Breast epithelium (tissue), 4 donors: ENCODE data around the gene POSTN. TPM values are rescaled to one million over a fixed set of nuclear protein-coding genes. Genes with fewer than 3 reads are reported as not detected.
A peak's percentile ranks its signal among the peaks of the same experiment; 100 is the strongest.

Source experiments
- DNase-seq, 2 donors: peaks; one replicate each; pipeline ENCODE4 v3.0.0-alpha.2; 2019; ENCODE audit warnings: low spot score in 2 of 2
- H3K27ac ChIP-seq, 2 donors: fragments of 200-600 bp; sonication (generic) in 1 of 2; one replicate each; pipeline ENCODE4 v1.5.1; 2016 to 2019; ENCODE audit warnings: mild to moderate bottlenecking in 1 of 2
- H3K27me3 ChIP-seq, 2 donors: fragments of 200-600 bp; sonication (generic) in 1 of 2; one replicate each; pipeline versions ENCODE4 v1.5.1 to v1.6.0; 2017 to 2019; ENCODE audit warnings: control low read depth in 1 of 2, mild to moderate bottlenecking in 1 of 2
- H3K36me3 ChIP-seq: fragments of 200-600 bp; one replicate; pipeline ENCODE4 v1.5.1; 2019
- H3K4me1 ChIP-seq, 2 donors: fragments of 200-600 bp; sonication (generic); one replicate each; pipeline ENCODE4 v1.5.1; 2016 to 2019; ENCODE audit warnings: control low read depth in 1 of 2
- H3K4me3 ChIP-seq, 3 donors: fragments of 200-600 bp; sonication (generic); 1 replicate in 2 of 3; 2 replicates in 1 of 3; pipeline ENCODE4 v1.5.1; 2016 to 2019; ENCODE audit warnings: mild to moderate bottlenecking in 3 of 3, moderate library complexity in 2 of 3
- H3K9me3 ChIP-seq, 2 donors: fragments of 200-600 bp; sonication (generic) in 1 of 2; one replicate each; pipeline ENCODE4 v1.5.1; 2016 to 2019; ENCODE audit warnings: control low read depth in 1 of 2
- POLR2A ChIP-seq: fragments of 450-650 bp; IDR thresholded peaks from one replicate; pipeline ENCODE4 v1.6.1; 2016; ENCODE audit warnings: antibody characterized with exemption, mild to moderate bottlenecking, moderate library complexity
- POLR2AphosphoS5 ChIP-seq, 3 donors: sonication (generic); formaldehyde crosslinking; IDR thresholded peaks; one replicate each; pipeline ENCODE4 v1.6.1; 2017; ENCODE audit warnings: antibody characterized with exemption in 3 of 3
- intact Hi-C: fragments of 100-400 bp; cut with DNase I; formaldehyde crosslinking; loops from one replicate; pipeline ENCODE4 v1.15.1; 2023; ENCODE audit warnings: low total_unique reads
- total RNA-seq, 3 donors: library from RNA; depleted of rRNA; stranded (reverse); fragments of >200 nt; gene quantifications; one replicate each; pipeline ENCODE4 v1.1.0, GENCODE V29; 2016
- TF ChIP-seq, protein P1 (sequence below), 3 donors: fragments of 450-650 bp; IDR thresholded peaks; one replicate each; pipeline ENCODE4 v1.5.1; 2016 to 2017; ENCODE audit warnings: antibody characterized with exemption in 3 of 3, mild to moderate bottlenecking in 3 of 3, moderate library complexity in 3 of 3

POSTN gene
- total RNA-seq, 3 donors from 2014 or later, result 20.1 to 30.8 (median 27.8) TPM

DNA sequence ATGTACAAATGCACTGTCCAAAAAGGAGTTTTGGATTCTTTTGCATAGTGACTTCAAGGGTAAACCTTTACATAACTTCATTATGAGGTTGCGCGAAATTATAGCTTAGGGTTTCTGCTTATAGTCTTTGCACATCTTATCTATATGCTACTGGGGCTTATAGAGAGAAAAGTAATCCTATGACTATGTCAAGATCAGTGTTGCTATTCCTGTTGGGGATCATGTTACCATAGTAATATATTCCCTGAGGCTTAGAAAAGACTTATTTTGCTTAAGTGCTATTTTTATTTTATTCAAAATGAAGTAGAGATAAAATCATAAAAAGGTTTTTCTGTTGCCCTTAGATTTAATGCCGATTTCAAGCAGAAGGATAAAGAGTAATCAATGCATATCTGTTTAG is 14.7 kb upstream of the POSTN start:
- Histone ChIP-seq H3K9me3 (no peaks in the 10 kb centered on the region), H3K27me3 (no peaks in the 10 kb centered on the region), H3K4me3 (no peak overlapping the region), H3K27ac (no peak overlapping the region), H3K36me3 (no peaks in the 10 kb centered on the region), H3K4me1 (no peaks in the 10 kb centered on the region)
- no peak for DNase-seq
- TF ChIP-seq, protein P1, sequence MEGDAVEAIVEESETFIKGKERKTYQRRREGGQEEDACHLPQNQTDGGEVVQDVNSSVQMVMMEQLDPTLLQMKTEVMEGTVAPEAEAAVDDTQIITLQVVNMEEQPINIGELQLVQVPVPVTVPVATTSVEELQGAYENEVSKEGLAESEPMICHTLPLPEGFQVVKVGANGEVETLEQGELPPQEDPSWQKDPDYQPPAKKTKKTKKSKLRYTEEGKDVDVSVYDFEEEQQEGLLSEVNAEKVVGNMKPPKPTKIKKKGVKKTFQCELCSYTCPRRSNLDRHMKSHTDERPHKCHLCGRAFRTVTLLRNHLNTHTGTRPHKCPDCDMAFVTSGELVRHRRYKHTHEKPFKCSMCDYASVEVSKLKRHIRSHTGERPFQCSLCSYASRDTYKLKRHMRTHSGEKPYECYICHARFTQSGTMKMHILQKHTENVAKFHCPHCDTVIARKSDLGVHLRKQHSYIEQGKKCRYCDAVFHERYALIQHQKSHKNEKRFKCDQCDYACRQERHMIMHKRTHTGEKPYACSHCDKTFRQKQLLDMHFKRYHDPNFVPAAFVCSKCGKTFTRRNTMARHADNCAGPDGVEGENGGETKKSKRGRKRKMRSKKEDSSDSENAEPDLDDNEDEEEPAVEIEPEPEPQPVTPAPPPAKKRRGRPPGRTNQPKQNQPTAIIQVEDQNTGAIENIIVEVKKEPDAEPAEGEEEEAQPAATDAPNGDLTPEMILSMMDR (IDR thresholded peaks at IDR 0.05), result no peak
- TF ChIP-seq POLR2A (no peak), POLR2AphosphoS5 (IDR thresholded peaks at IDR 0.05) (no peak)
- intact Hi-C loops, result no loop called here

DNA sequence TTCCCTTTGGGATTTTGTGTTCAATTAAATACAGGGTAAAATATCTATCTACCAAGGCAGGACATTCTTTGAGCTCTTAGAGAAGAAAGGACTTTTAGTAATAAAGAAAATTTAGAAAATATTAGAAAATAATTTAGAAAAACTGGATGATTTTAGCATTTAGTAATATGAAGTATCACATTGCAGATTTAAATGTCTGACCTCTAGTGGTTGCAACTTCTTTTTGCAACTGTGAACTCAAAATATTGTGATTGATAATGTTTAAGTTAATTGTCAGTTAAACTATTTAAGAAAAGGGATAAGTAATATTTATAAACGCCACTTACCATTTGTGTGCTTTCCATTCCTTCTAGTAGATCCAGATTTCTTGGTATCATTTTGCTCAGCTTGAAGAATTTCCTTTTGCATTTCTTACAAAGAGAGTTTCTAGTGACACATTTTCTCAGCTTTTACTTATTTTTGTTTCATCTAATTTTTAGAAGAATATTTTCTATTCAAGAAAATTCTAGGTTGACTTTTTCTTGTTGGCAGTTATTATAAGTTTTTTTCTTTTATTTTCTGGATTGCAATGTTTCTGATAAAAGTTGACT is 10.3 kb upstream of the POSTN start:
- intact Hi-C loops, result no loop called here
- TF ChIP-seq POLR2AphosphoS5 (IDR thresholded peaks at IDR 0.05), result no peak
- TF ChIP-seq, protein P1 (IDR thresholded peaks at IDR 0.05), result peak in 1 of 3 donors; percentile 16
- no peak for DNase-seq

DNA sequence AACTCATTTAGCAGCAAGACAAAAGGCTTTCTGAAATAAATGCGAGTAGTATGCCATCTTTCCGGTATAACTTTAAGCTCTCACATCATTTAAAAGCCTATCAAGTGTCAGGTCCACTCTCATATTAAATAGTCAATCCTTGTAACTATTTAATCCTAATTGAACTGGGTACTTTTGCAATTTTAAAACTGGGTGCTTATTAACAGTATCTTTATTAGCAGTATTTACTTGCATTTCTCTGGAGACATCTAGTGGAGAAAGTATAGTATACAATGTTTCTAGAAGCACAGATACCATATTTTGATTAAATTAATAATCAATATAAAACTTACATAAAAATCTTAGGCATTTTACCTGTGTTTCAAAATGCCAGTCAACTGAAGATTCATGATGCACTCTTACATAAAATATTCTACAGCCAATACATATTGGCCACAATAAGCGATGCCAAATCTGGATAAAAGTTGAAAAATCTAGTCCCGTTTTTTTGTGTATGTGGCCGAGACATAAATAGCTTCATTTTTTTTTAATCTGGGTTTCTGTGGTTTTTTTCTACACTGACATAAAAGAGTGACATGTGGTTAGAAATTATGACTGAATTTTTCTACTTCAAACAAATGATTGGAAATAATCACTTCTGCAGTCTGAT is 4.3 kb upstream of the POSTN start:
- no peak for DNase-seq
- Histone ChIP-seq H3K9me3 (no peaks in the 10 kb centered on the region), H3K27me3 (no peaks in the 10 kb centered on the region), H3K4me1 (no peaks in the 10 kb centered on the region), H3K27ac (no peak overlapping the region), H3K4me3 (no peak overlapping the region), H3K36me3 (no peaks in the 10 kb centered on the region)
- intact Hi-C loops, result no loop called here
- no peak for TF ChIP-seq POLR2A
- TF ChIP-seq, protein P1 (IDR thresholded peaks at IDR 0.05), result peak; percentile 35 to 62 (median 55)

More for the DNA sequence above, 10.3 kb upstream of the POSTN start:
- Histone ChIP-seq H3K27ac (no peak overlapping the region), H3K36me3 (no peaks in the 10 kb centered on the region), H3K4me1 (no peaks in the 10 kb centered on the region), H3K4me3 (no peak overlapping the region), H3K9me3 (no peaks in the 10 kb centered on the region), H3K27me3 (no peaks in the 10 kb centered on the region)

DNA sequence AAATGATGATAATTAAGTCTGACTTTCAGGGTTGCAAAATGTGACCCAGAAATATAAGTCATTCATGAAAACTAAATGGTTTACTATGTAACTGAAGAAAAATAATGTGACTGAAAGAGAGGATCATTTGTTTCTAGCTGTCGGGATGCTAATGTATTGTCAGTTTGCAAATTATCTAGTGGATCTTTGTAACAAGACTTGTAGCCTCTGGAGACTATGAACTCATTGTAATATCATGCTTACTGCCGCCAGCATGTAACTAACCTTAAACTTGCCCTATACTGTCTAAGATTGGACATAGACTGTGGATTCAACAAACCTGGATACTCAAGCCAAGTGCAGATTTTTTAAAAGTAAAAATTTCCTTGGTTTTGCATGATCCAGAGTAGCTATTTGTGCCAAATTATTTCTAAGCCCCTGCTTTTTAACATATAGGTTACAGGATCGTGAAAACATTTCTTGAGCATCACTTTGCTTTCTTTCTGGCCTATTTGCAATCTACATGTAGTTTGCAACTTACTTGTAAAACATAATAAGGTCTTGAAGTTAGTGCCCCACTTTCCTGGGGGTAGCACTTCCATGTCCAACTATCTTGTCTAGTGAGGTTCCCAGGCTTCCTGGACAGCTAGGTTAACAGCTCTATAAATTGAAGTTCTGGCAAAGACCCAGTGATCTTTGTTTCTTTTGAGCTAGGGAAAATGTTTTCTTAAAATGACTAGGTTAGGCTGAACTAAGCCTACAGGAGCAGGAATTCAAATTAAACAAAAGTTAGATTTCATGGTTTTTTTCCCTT is 3.3 kb upstream of the POSTN start:
- DNase-seq, result no peak
- Histone ChIP-seq H3K4me1 (no peaks in the 10 kb centered on the region), H3K36me3 (no peaks in the 10 kb centered on the region), H3K27ac (peak overlapping the region in 1 of 2 donors; percentile 10), H3K27me3 (no peaks in the 10 kb centered on the region), H3K4me3 (no peak overlapping the region), H3K9me3 (no peaks in the 10 kb centered on the region)
- TF ChIP-seq, protein P1 (IDR thresholded peaks at IDR 0.05), result no peak
- TF ChIP-seq POLR2AphosphoS5 (IDR thresholded peaks at IDR 0.05), result no peak
- TF ChIP-seq POLR2A, result no peak
- intact Hi-C loops, result no loop called here

DNA sequence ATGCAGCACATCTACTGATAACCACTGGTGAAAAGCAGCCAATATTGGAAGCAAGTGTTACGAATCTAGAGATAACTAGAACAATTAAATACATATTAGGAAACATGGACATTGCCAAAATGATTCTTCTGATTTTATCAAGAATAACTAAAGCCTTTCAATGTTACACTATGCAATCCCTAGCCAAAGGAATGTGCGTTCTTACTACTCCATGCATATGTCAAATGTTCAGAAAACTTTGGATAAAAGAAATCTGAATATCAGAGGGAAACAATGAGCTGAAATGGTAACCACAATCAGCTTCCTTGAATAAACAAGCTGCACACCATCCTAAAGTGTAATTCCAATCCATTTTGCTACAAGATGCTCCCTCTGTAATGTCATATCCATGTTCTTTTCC is 951 bp upstream of the POSTN start:
- Histone ChIP-seq H3K36me3 (no peaks in the 10 kb centered on the region), H3K27ac (peak overlapping the region; percentile 15 to 46), H3K27me3 (no peaks in the 10 kb centered on the region), H3K9me3 (no peaks in the 10 kb centered on the region), H3K4me1 (no peaks in the 10 kb centered on the region), H3K4me3 (peak overlapping the region in 1 of 3 donors; percentile 36)
- DNase-seq, result no peak
- TF ChIP-seq, protein P1 (IDR thresholded peaks at IDR 0.05), result no peak
- TF ChIP-seq POLR2AphosphoS5 (IDR thresholded peaks at IDR 0.05), result no peak
- TF ChIP-seq POLR2A, result no peak
- intact Hi-C loops, result no loop called here
